GM21528 (cell line): ENCODE results near the gene ADAM21.
"Not testable (repeated sequence)": the region's sequence is repeated elsewhere in the genome, so short reads cannot be mapped to it uniquely, and the experiment has no call there.

Experiments
- ATAC-seq: cut with Tn5 transposase; IDR thresholded peaks from one replicate; pipeline ENCODE4 v1.9.1; 2021; ENCODE audit warnings: mild to moderate bottlenecking, moderate library complexity; ENCODE audit not compliant: unreplicated experiment, low FRiP score

ADAM21 gene

DNA sequence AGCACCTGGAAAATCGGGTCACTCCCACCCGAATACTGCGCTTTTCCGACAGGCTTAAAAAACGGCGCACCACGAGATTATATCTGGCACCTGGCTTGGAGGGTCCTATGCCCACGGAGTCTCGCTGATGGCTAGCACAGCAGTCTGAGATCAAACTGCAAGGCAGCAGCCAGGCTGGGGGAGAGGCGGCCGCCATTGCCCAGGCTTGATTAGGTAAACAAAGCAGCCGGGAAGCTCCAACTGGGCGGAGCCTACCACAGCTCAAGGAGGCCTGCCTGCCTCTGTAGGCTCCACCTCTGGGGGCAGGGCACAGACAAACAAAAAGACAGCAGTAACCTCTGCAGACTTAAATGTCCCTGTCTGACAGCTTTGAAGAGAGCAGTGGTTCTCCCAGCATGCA lies 23.5 kb downstream of the ADAM21 start:
- ATAC-seq, result not testable (repeated sequence)

DNA sequence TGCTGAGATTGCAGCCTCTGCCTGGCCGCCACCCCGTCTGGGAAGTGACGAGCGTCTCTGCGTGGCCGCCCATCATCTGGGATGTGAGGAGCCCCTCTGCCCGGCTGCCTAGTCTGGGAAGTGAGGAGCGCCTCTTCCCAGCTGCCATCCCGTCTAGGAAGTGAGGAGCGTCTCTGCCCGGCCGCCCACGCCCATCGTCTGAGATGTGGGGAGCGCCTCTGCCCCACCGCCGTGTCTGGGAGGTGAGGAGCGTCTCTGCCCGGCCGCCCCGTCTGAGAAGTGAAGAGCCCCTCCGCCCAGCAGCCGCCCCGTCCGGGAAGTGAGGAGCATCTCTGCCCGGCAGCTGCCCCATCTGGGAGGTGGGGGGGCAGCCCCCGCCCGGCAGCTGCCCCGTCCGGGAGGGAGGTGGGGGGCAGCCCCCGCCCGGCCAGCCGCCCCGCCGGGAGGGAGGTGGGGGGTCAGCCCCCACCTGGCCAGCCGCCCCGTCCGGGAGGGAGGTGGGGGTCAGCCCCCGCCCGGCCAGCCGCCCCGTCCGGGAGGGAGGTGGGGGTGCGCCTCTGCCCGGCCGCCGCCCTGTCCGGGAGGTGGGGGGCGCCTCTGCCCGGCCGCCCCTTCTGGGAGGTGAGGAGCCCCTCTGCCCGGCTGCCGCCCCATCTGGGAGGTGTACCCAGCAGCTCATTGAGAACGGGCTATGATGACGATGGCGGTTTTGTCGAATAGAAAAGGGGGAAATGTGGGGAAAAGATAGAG lies 25.6 kb downstream of the ADAM21 start:
- not testable (repeated sequence) for ATAC-seq

- ATAC-seq, result no peak
Observed at GRCh38 chr14:70489579-70490200, 37.7 kb downstream of the ADAM21 start.

GRCh38 chr14:70498191-70498590 lies 46.2 kb downstream of the ADAM21 start:
- no peak for ATAC-seq
